ENCODE measurements around the gene FGFR4.

- TF ChIP-seq CTCF (IDR thresholded peaks at IDR 0.05; ENCODE audit: borderline replicate concordance, extremely low read depth, low read length, poor library complexity, severe bottlenecking) (no peak), EZH2 (IDR thresholded peaks at IDR 0.05; ENCODE audit: borderline replicate concordance, low read depth, low read length, severe bottlenecking) (no peak)
Measured at GRCh38 chr5:177049285-177049684, 37.4 kb upstream of the FGFR4 start.
